Mucosa of rectum (tissue), 2 donors: Measurements from ENCODE around the gene AMPH.

Experiments
- H3K27ac ChIP-seq, 2 donors: one replicate each; pipeline ENCODE4 v1.7.0; 2013; ENCODE audit warnings: inconsistent platforms in 2 of 2, low read depth in 2 of 2, low read length in 2 of 2
- H3K27me3 ChIP-seq, 2 donors: one replicate each; pipeline ENCODE4 v1.7.0; 2013; ENCODE audit warnings: low read length in 2 of 2; ENCODE audit not compliant: control insufficient read depth in 2 of 2, insufficient read depth in 2 of 2
- H3K36me3 ChIP-seq, 2 donors: one replicate each; pipeline ENCODE4 v1.7.0; 2013; ENCODE audit warnings: low read length in 2 of 2; ENCODE audit not compliant: control insufficient read depth in 2 of 2, insufficient read depth in 2 of 2
- H3K4me1 ChIP-seq, 2 donors: one replicate each; pipeline ENCODE4 v1.7.0; 2013; ENCODE audit warnings: low read length in 2 of 2, mild to moderate bottlenecking in 1 of 2; ENCODE audit not compliant: control insufficient read depth in 2 of 2, insufficient read depth in 2 of 2
- H3K4me3 ChIP-seq, 2 donors: one replicate each; pipeline ENCODE4 v1.7.0; 2013; ENCODE audit warnings: low read length in 2 of 2
- H3K9ac ChIP-seq, 2 donors: one replicate each; pipeline ENCODE4 v1.7.0; 2013; ENCODE audit warnings: low read length in 2 of 2, low read depth in 1 of 2, mild to moderate bottlenecking in 1 of 2
- H3K9me3 ChIP-seq, 2 donors: one replicate each; pipeline ENCODE4 v1.7.0; 2013; ENCODE audit warnings: low read length in 2 of 2; ENCODE audit not compliant: control insufficient read depth in 2 of 2
- donor health status: healthy.
- donor health status: Normal muscosa, but diverticular disease.

AMPH gene

DNA sequence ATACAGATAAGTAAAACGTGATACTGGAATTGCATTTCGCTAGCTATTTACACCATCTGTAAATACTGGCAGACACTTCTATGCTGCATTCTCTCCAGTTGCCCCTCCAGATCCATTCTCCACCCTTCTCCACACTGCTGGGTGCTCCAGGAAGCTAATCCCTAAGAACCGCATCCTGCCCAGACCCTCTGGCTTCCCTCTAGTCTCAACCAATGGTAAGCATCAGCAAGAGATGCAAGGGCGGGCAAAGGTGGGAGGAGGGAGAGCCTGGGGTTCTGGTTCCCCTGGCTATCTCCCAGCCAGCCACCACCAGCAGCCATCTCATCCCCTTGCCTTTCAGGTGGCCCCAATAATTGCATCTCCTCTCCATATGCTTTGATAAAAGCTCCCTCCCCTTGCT is 84.4 kb downstream of the AMPH start:
- no peaks in the 10 kb centered on the region for H3K27me3 ChIP-seq
- peaks cover 0 to 2% of the 10 kb centered on the region in 2 donors for H3K4me1 ChIP-seq
- H3K9ac ChIP-seq = no peak overlapping the region
- H3K27ac ChIP-seq = no peak overlapping the region
- no peaks in the 10 kb centered on the region for H3K36me3 ChIP-seq
- no peak overlapping the region for H3K4me3 ChIP-seq
- H3K9me3 ChIP-seq = no peaks in the 10 kb centered on the region

DNA sequence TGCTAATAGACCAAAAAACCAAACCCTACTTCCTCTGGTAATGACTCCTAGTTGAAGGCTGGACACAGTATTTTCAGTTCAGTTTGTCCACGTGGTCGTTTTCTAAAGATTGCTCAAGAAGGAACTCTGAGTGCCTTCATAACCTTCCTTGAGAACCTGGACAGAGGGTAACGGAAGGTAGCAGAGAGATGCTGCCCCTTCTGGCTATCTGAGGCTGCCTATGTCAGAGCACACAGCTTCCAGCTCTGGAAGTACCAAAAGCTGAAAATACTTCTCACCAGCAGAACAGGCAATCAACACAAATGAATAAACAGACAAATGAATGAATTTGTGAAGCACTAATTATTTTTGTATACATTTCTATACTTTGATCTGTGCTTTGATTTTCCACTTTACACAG is 85.2 kb downstream of the AMPH start:
- H3K27ac ChIP-seq = no peak overlapping the region

DNA sequence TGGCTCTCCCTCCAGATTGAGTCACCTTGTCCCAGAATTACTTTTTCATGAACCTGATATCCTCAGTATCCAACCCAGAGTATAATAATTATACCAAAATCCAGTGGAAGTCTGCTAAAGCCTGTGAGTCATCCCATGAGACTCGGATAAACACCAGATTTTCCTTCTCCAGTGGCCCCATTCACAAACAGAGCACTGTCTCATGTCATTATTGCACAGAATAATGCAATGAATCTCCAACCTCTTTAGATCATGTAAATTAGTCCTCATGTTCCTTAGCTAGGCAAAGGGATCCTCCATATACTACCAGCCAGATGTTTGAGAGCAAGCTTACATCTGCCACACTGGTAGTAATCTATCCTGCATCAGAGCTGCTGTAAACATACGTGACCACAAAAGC is 89.0 kb downstream of the AMPH start:
- H3K9me3 ChIP-seq = no peaks in the 10 kb centered on the region
- no peaks in the 10 kb centered on the region for H3K4me1 ChIP-seq
- H3K27me3 ChIP-seq = no peaks in the 10 kb centered on the region
- H3K36me3 ChIP-seq = no peaks in the 10 kb centered on the region
- no peak overlapping the region for H3K9ac ChIP-seq
- H3K4me3 ChIP-seq = no peak overlapping the region
- no peak overlapping the region for H3K27ac ChIP-seq

More for the DNA sequence above, 85.2 kb downstream of the AMPH start:
- no peaks in the 10 kb centered on the region for H3K36me3 ChIP-seq
- H3K9ac ChIP-seq = no peak overlapping the region
- no peak overlapping the region for H3K4me3 ChIP-seq
- no peaks in the 10 kb centered on the region for H3K27me3 ChIP-seq
- H3K9me3 ChIP-seq = no peaks in the 10 kb centered on the region
- peaks cover 0 to 2% of the 10 kb centered on the region in 2 donors for H3K4me1 ChIP-seq

DNA sequence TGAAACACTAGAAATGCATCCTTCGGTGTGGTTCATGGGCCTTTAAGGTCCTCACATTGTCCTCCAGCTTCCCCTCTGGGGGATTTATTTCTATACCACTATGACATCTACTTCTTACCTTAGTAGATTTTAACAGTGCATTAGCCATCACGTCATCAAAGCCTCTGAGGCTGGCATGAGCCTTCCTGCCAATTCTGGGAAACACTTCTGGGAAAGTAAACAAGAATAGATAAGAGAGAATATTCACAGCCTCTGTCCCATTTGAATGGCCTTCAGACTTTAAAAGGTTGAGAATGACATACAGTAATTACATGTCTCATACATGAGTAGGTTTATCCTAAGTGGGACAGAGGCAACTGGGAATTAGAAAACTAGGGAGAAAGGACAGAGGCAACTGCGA is 89.7 kb downstream of the AMPH start:
- Histone ChIP-seq H3K27ac (no peak overlapping the region), H3K27me3 (no peaks in the 10 kb centered on the region), H3K36me3 (no peaks in the 10 kb centered on the region), H3K4me3 (no peak overlapping the region), H3K9ac (no peak overlapping the region), H3K4me1 (no peaks in the 10 kb centered on the region), H3K9me3 (no peaks in the 10 kb centered on the region)

DNA sequence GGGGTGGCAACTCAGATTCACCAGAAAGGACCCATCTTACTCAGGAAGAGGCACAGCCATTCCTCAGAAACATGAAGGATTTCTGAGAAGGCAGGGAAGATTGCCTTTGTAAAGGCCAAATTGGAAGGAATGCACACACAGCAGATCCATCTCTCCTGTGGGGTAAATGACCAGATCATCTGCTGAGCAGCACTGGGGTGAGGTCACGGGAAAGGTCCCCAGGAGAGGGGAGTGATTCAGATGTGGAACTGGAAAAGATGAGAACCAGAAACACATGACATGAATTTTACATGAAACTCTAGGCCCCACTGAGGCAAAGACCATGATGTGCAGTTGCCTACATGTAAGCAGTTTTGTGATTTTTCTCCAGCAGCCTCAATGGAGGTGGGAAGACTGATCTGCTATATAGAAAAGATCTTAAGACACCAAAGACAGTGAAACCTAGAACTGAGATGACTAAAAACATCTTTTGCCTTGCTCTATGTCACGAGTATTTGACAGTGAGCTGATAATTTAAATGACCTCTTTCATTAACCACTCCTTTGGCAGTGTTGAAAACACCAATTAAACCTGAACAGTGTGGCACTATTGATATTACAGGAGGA is 91.6 kb downstream of the AMPH start:
- no peaks in the 10 kb centered on the region for H3K4me1 ChIP-seq
- H3K9me3 ChIP-seq = no peaks in the 10 kb centered on the region
- H3K9ac ChIP-seq = no peak overlapping the region
- H3K27ac ChIP-seq = no peak overlapping the region
- H3K27me3 ChIP-seq = no peaks in the 10 kb centered on the region
- H3K36me3 ChIP-seq = no peaks in the 10 kb centered on the region
- no peak overlapping the region for H3K4me3 ChIP-seq

DNA sequence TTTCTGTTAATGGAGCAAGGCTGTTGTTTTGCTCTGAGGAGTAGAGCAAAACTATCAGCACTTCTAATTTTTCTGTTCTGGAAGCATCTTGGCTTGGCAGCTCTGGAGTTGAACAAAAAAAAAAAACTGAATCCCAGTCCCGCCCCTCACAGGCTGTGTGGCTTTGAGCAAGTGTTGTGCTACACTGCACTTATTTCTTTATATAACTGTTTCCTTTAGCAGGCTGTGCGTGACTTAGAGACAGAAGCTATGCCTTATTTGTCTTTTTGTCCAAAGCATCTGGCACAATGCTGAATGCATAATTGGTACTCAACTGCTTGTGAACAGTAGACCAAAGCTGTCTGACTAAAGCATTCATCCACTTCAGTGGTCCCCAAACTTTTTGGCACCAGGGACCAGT is 96.1 kb downstream of the AMPH start:
- no peaks in the 10 kb centered on the region for H3K9me3 ChIP-seq

DNA sequence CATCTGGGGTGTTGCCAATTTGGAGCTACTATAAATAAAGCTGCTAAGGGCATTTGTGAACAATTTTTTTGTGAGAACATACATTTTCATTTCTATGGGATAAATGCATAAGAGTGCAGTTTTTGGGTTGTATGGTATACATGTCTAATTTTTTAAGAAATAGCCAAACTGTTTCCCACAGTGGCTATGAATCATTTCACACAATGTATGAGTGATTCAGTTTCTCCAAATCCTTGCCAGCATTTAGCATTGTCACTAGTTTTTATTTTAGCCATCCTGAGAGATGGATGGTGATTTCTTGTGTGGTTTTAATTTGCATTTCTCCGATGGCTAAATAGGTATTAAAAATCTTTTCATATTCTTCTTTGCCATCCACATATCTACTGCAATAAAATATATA is 105.3 kb downstream of the AMPH start:
- Histone ChIP-seq H3K9me3 (no peaks in the 10 kb centered on the region), H3K4me3 (no peak overlapping the region), H3K36me3 (no peaks in the 10 kb centered on the region), H3K9ac (no peak overlapping the region), H3K27me3 (no peaks in the 10 kb centered on the region), H3K27ac (no peak overlapping the region), H3K4me1 (no peaks in the 10 kb centered on the region)

More for the DNA sequence above, 96.1 kb downstream of the AMPH start:
- H3K27me3 ChIP-seq = no peaks in the 10 kb centered on the region
- no peaks in the 10 kb centered on the region for H3K36me3 ChIP-seq
- H3K4me1 ChIP-seq = no peaks in the 10 kb centered on the region
- H3K27ac ChIP-seq = no peak overlapping the region
- H3K9ac ChIP-seq = no peak overlapping the region
- H3K4me3 ChIP-seq = no peak overlapping the region

DNA sequence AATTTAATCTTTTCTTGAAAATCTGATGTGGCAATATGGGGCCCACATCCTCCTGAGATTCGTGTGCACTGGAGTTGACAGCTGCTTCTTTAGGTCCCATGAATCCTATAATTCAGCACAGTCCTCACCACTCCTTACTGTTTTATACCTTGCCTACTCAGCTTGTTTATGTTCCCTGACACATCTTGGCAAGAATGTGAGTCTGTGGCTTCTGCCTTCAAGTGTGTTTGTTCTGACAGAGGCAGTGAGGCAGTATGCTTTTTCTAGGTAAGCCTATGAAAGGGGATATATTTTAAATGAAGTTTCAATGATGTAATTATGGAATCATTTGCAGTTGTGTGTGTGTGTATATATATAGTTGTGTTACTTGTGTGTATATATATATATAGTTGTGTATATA is 106.4 kb downstream of the AMPH start:
- Histone ChIP-seq H3K9me3 (no peaks in the 10 kb centered on the region), H3K9ac (no peak overlapping the region), H3K27ac (no peak overlapping the region), H3K4me1 (no peaks in the 10 kb centered on the region), H3K36me3 (no peaks in the 10 kb centered on the region), H3K4me3 (no peak overlapping the region), H3K27me3 (no peaks in the 10 kb centered on the region)

DNA sequence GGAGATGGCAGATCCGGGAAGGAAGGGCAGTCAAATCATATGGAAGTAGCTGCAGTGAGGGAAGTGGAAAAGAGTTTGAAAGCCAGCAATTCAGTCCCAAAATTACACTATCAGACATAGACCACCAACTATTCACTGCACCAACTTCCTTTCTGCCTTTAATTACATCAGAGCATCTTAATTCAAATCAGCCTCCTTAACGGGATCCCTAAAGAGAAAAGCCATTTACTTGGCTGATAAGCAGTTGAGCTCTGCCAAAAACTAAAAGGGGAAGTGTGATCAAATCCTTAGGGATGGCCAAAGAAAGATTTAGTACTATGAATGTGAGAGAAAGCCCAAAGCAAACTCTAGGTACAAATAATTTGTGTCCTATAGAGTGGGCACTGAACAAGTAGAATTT is 110.4 kb downstream of the AMPH start:
- H3K9ac ChIP-seq = no peak overlapping the region
- H3K27me3 ChIP-seq = no peaks in the 10 kb centered on the region
- H3K36me3 ChIP-seq = no peaks in the 10 kb centered on the region
- no peak overlapping the region for H3K27ac ChIP-seq
- H3K4me1 ChIP-seq = no peaks in the 10 kb centered on the region
- no peak overlapping the region for H3K4me3 ChIP-seq
- no peaks in the 10 kb centered on the region for H3K9me3 ChIP-seq

DNA sequence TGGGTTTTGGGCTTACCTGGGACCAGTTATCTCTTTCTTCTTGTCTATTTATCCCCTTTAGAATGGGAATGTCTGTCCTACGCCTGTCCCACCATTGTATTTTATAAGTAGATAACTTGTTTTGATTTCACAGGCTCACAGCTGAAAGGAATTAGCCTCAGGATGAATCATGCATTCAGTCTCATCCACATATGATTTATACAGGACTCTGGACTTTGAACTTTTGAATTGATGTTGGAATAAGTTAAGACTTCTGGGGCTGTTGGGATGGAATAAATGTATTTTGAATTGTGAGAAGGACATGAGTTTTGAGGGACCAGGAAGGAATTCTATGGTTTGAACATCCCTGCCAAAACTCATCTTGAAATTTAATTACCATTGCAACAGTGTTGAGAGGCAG is 112.6 kb downstream of the AMPH start:
- no peaks in the 10 kb centered on the region for H3K9me3 ChIP-seq
- no peaks in the 10 kb centered on the region for H3K27me3 ChIP-seq
- H3K27ac ChIP-seq = no peak overlapping the region
- no peaks in the 10 kb centered on the region for H3K36me3 ChIP-seq
- no peaks in the 10 kb centered on the region for H3K4me1 ChIP-seq
- no peak overlapping the region for H3K9ac ChIP-seq
- H3K4me3 ChIP-seq = no peak overlapping the region

DNA sequence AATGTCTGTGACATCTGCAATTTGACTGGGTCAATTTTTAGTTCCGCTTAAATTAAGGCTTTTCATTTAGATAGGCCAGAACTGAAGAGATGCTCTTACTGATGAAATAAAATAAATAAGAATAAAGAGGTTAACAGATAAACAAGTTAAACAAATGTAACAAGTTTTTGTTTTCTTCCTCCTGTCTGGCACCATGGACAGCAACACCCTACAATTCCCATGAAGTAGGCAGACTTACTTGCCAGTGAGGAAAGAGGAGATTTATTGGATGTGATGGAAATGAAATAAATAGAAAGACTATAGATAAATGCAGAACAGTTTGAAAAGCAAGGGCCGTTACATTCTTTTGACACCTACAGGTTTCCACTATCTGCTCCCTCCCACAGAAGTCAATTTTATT is 118.5 kb downstream of the AMPH start:
- no peaks in the 10 kb centered on the region for H3K4me1 ChIP-seq
- H3K27ac ChIP-seq = no peak overlapping the region
- H3K4me3 ChIP-seq = no peak overlapping the region

More for the DNA sequence above, 118.5 kb downstream of the AMPH start:
- Histone ChIP-seq H3K9ac (no peak overlapping the region), H3K27me3 (no peaks in the 10 kb centered on the region), H3K9me3 (no peaks in the 10 kb centered on the region), H3K36me3 (no peaks in the 10 kb centered on the region)
